K562 (cell line): ENCODE data around the gene CCDC7. TPM values are rescaled to one million over a fixed set of nuclear protein-coding genes. Genes with fewer than 3 reads are reported as not detected.

Experiments
- CREB1 ChIP-seq, 2 experiments: sonication (generic) in 1 of 2; formaldehyde crosslinking in 1 of 2; IDR thresholded peaks; 2 replicates each; pipeline versions ENCODE4 v1.6.1 to v1.8.0; 2012 to 2022; ENCODE audit warnings: inconsistent platforms in 1 of 2, mild to moderate bottlenecking in 1 of 2, missing genetic modification reagents in 1 of 2, moderate library complexity in 1 of 2
- FOXJ2 ChIP-seq: fragments of 200-800 bp; sonication (Bioruptor generic); IDR thresholded peaks from 2 replicates; pipeline ENCODE4 v1.6.1; 2016; ENCODE audit warnings: missing genetic modification characterization, missing compliant biosample characterization
- GATAD2B ChIP-seq: fragments of 450-650 bp; IDR thresholded peaks from 2 replicates; pipeline ENCODE4 v1.6.1; 2017; ENCODE audit warnings: mild to moderate bottlenecking, borderline replicate concordance
- IRF9 ChIP-seq: fragments of 450-650 bp; IDR thresholded peaks from 2 replicates; pipeline ENCODE4 v1.6.1; 2016; ENCODE audit warnings: missing biosample characterization, missing genetic modification characterization
- MYC ChIP-seq, 2 experiments: fragments of 250-450 bp in 1 of 2; sonication (Bioruptor Pico) in 1 of 2; IDR thresholded peaks; 2 replicates each; pipeline versions ENCODE4 v1.5.1 to v1.6.1; 2012 to 2021; ENCODE audit warnings: low read depth in 2 of 2, borderline replicate concordance in 1 of 2, improper control_type of control experiment in 1 of 2, low read length in 1 of 2, mild to moderate bottlenecking in 1 of 2, moderate library complexity in 1 of 2
- NCOR1 ChIP-seq: fragments of 450-650 bp; IDR thresholded peaks from 2 replicates; pipeline ENCODE4 v1.6.1; 2016; ENCODE audit warnings: mild to moderate bottlenecking, moderate library complexity
- NFIC ChIP-seq: fragments of 450-650 bp; IDR thresholded peaks from 2 replicates; pipeline ENCODE4 v1.6.1; 2017; ENCODE audit warnings: mild to moderate bottlenecking, inconsistent platforms
- NR4A1 ChIP-seq, 2 experiments: fragments of 250-450 bp in 1 of 2; fragments of 450-650 bp in 1 of 2; sonication (Bioruptor Pico) in 1 of 2; IDR thresholded peaks; 2 replicates each; pipeline versions ENCODE4 v1.4.0 to v1.6.1; 2016 to 2020; ENCODE audit warnings: mild to moderate bottlenecking in 2 of 2, missing compliant biosample characterization in 1 of 2, missing genetic modification characterization in 1 of 2, moderate library complexity in 1 of 2
- PHF21A ChIP-seq: fragments of 450-650 bp; IDR thresholded peaks from 2 replicates; pipeline ENCODE4 v1.6.1; 2017; ENCODE audit warnings: low read depth, borderline replicate concordance
- PREB ChIP-seq: sonication (generic); formaldehyde crosslinking; IDR thresholded peaks from 2 replicates; pipeline ENCODE4 v1.8.1; 2023; ENCODE audit warnings: mild to moderate bottlenecking, missing genetic modification reagents
- RBM15 ChIP-seq: fragments of 200-400 bp; formaldehyde crosslinking; IDR thresholded peaks from 2 replicates; pipeline ENCODE4 v1.6.1; 2018; ENCODE audit warnings: mild to moderate bottlenecking, low read length, moderate library complexity; ENCODE audit not compliant: insufficient read depth
- SNRNP70 ChIP-seq: fragments of 200-400 bp; formaldehyde crosslinking; optimal IDR thresholded peaks from 2 replicates; pipeline ENCODE3; 2017; ENCODE audit warnings: low read depth, low read length
- TAF7 ChIP-seq: fragments of 450-650 bp; IDR thresholded peaks from 2 replicates; pipeline ENCODE4 v1.6.1; 2016; ENCODE audit warnings: missing genetic modification characterization, missing compliant biosample characterization
- THRAP3 ChIP-seq: fragments of 450-650 bp; IDR thresholded peaks from 2 replicates; pipeline ENCODE4 v1.6.1; 2016; ENCODE audit warnings: mild to moderate bottlenecking, inconsistent platforms, borderline replicate concordance
- ZBTB1 ChIP-seq: sonication (generic); formaldehyde crosslinking; IDR thresholded peaks from 2 replicates; pipeline ENCODE4 v1.8.1; 2023; ENCODE audit warnings: missing genetic modification reagents, low read depth, mild to moderate bottlenecking, borderline replicate concordance
- polyA plus RNA-seq, 8 experiments: library from polyadenylated mRNA; depleted of rRNA in 4 of 8; stranded (reverse) in 5 of 8; unstranded in 3 of 8; fragments of >200 nt; fragmentation: Nextera tagmentation in 2 of 8; fragmentation: Illumina TruSeq in 1 of 8; extraction: Ambion mirVana in 2 of 8; extraction: Trizol in 1 of 8; gene quantifications; 2 replicates each; pipeline versions ENCODE4 v1.2.1 to v1.2.3, GENCODE V29; 2011 to 2014; ENCODE audit warnings: inconsistent platforms in 1 of 8, missing spikeins in 1 of 8
- total RNA-seq, 7 experiments: library from RNA; depleted of rRNA in 6 of 7; stranded (reverse); fragments of >200 nt in 6 of 7; fragmentation: Illumina TruSeq in 2 of 7; extraction: Trizol in 2 of 7; gene quantifications; 2 replicates each; pipeline versions ENCODE4 v1.2.1 to v1.2.3, GENCODE V29; 2011 to 2021; ENCODE audit warnings: low replicate concordance in 1 of 7
- TF ChIP-seq, protein P1 (sequence below), 2 experiments: fragments of 200-800 bp in 1 of 2; sonication (Bioruptor generic) in 1 of 2; sonication (generic) in 1 of 2; formaldehyde crosslinking in 1 of 2; IDR thresholded peaks in 1 of 2; conservative IDR thresholded peaks in 1 of 2; 2 replicates each; pipeline versions ENCODE4 v1.5.0 to v1.6.1; 2016 to 2020; ENCODE audit warnings: missing compliant biosample characterization in 1 of 2, missing genetic modification characterization in 1 of 2, missing genetic modification reagents in 1 of 2
- TF ChIP-seq, protein P2 (sequence below), 2 experiments: fragments of 450-650 bp; IDR thresholded peaks; 2 replicates each; pipeline ENCODE4 v1.6.1; 2016
- TF ChIP-seq, protein P3 (sequence below): fragments of 250-450 bp; sonication (Bioruptor Pico); IDR thresholded peaks from 2 replicates; pipeline ENCODE4 v1.8.0; 2021; ENCODE audit warnings: mild to moderate bottlenecking, moderate library complexity

The CCDC7 gene
- total and polyA plus RNA-seq, 9 of the 15 experiments (the other 6 are each of a cell fraction or from before 2014, with no cell fraction given): 1.5 to 6.6 (median 2.7) TPM

- TF ChIP-seq PREB (CRISPR knock-in tag): no peak
- TF ChIP-seq, protein P1, sequence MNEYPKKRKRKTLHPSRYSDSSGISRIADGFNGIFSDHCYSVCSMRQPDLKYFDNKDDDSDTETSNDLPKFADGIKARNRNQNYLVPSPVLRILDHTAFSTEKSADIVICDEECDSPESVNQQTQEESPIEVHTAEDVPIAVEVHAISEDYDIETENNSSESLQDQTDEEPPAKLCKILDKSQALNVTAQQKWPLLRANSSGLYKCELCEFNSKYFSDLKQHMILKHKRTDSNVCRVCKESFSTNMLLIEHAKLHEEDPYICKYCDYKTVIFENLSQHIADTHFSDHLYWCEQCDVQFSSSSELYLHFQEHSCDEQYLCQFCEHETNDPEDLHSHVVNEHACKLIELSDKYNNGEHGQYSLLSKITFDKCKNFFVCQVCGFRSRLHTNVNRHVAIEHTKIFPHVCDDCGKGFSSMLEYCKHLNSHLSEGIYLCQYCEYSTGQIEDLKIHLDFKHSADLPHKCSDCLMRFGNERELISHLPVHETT (CRISPR knock-in tag; conservative IDR thresholded peaks at IDR 0.05 in 1 of 2, IDR thresholded peaks at IDR 0.05 in 1 of 2): peak in 1 of 2 experiments; percentile 16; a peak in 1 of 4 replicates
- TF ChIP-seq NCOR1: no peak
- no peak; the same call in 1 of the 2 replicates for TF ChIP-seq THRAP3
- TF ChIP-seq, protein P2, sequence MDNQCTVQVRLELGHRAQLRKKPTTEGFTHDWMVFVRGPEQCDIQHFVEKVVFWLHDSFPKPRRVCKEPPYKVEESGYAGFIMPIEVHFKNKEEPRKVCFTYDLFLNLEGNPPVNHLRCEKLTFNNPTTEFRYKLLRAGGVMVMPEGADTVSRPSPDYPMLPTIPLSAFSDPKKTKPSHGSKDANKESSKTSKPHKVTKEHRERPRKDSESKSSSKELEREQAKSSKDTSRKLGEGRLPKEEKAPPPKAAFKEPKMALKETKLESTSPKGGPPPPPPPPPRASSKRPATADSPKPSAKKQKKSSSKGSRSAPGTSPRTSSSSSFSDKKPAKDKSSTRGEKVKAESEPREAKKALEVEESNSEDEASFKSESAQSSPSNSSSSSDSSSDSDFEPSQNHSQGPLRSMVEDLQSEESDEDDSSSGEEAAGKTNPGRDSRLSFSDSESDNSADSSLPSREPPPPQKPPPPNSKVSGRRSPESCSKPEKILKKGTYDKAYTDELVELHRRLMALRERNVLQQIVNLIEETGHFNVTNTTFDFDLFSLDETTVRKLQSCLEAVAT (IDR thresholded peaks at IDR 0.05): no peak; a peak in 1 of 4 replicates
- TF ChIP-seq CREB1 (IDR thresholded peaks at IDR 0.05): peak; percentile 89
- no peak for TF ChIP-seq CREB1 (CRISPR knock-in tag; IDR thresholded peaks at IDR 0.05)
- no peak for TF ChIP-seq RBM15
- TF ChIP-seq IRF9 (tag): no peak
- 0 out of 2 replicates have a peak, but pooled peaks have one; percentile 41 for TF ChIP-seq NR4A1 (CRISPR knock-in tag; IDR thresholded peaks at IDR 0.05)
- peak; percentile 16; the same call in 1 of the 2 replicates for TF ChIP-seq NR4A1 (tag; IDR thresholded peaks at IDR 0.05)
- TF ChIP-seq, protein P3, sequence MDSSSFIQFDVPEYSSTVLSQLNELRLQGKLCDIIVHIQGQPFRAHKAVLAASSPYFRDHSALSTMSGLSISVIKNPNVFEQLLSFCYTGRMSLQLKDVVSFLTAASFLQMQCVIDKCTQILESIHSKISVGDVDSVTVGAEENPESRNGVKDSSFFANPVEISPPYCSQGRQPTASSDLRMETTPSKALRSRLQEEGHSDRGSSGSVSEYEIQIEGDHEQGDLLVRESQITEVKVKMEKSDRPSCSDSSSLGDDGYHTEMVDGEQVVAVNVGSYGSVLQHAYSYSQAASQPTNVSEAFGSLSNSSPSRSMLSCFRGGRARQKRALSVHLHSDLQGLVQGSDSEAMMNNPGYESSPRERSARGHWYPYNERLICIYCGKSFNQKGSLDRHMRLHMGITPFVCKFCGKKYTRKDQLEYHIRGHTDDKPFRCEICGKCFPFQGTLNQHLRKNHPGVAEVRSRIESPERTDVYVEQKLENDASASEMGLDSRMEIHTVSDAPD (CRISPR knock-in tag): no peak
- peak; percentile 30; the same call in 1 of the 2 replicates for TF ChIP-seq ZBTB1 (CRISPR knock-in tag)
- peak; percentile 59; the same call in 1 of the 2 replicates for TF ChIP-seq GATAD2B
- peak; percentile 45; the same call in 1 of the 2 replicates for TF ChIP-seq TAF7
- 0 out of 2 replicates have a peak, but pooled peaks have one; percentile 10 for TF ChIP-seq FOXJ2 (tag)
- TF ChIP-seq SNRNP70: no peak
- TF ChIP-seq MYC (IDR thresholded peaks at IDR 0.05; ENCODE audit: low read depth, low read length): peak; percentile 72; the same call in 1 of the 2 replicates
- no peak for TF ChIP-seq MYC (CRISPR knock-in tag; IDR thresholded peaks at IDR 0.05; ENCODE audit: borderline replicate concordance, low read depth)
- TF ChIP-seq NFIC: 0 out of 2 replicates have a peak, but pooled peaks have one; percentile 4
- no peak for TF ChIP-seq PHF21A
These were observed at the start of gene CCDC7 (continued) for GRCh38 chr10:32445740-32446535.
